ENCODE data around the gene CCDC78.

- TF ChIP-seq, protein P1, sequence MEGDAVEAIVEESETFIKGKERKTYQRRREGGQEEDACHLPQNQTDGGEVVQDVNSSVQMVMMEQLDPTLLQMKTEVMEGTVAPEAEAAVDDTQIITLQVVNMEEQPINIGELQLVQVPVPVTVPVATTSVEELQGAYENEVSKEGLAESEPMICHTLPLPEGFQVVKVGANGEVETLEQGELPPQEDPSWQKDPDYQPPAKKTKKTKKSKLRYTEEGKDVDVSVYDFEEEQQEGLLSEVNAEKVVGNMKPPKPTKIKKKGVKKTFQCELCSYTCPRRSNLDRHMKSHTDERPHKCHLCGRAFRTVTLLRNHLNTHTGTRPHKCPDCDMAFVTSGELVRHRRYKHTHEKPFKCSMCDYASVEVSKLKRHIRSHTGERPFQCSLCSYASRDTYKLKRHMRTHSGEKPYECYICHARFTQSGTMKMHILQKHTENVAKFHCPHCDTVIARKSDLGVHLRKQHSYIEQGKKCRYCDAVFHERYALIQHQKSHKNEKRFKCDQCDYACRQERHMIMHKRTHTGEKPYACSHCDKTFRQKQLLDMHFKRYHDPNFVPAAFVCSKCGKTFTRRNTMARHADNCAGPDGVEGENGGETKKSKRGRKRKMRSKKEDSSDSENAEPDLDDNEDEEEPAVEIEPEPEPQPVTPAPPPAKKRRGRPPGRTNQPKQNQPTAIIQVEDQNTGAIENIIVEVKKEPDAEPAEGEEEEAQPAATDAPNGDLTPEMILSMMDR (IDR thresholded peaks at IDR 0.05) = no peak
- TF ChIP-seq POLR2A (IDR thresholded peaks at IDR 0.05) = no peak
Observed at GRCh38 chr16:695355-696089, 30.7 kb downstream of the CCDC78 start.
